Large intestine (tissue), 3 donors: ENCODE measurements around the gene PRICKLE1. TPM values are rescaled to one million over a fixed set of nuclear protein-coding genes. Genes with fewer than 3 reads are reported as not detected.

ENCODE experiments used
- DNase-seq, 2 donors: peaks; one replicate each; pipeline versions ENCODE4 v3.0.0 to v3.0.0-alpha.2; 2013
- H3K27ac ChIP-seq: one replicate; pipeline ENCODE4 v1.5.1; 2013; ENCODE audit warnings: low read length
- H3K27me3 ChIP-seq: 2 replicates; pipeline ENCODE4 v1.6.1; 2013; ENCODE audit warnings: low read length; ENCODE audit not compliant: control insufficient read depth, insufficient read depth
- H3K36me3 ChIP-seq: 2 replicates; pipeline ENCODE4 v1.6.1; 2013; ENCODE audit warnings: low read length; ENCODE audit not compliant: control insufficient read depth, insufficient read depth
- H3K4me1 ChIP-seq: one replicate; pipeline ENCODE4 v1.6.1; 2013; ENCODE audit warnings: low read length; ENCODE audit not compliant: control insufficient read depth, insufficient read depth
- H3K4me3 ChIP-seq: one replicate; pipeline ENCODE4 v1.5.1; 2013; ENCODE audit warnings: low read length
- H3K9me3 ChIP-seq: one replicate; pipeline ENCODE4 v1.6.1; 2013; ENCODE audit warnings: mild to moderate bottlenecking, low read depth, low read length, moderate library complexity; ENCODE audit not compliant: control insufficient read depth
- WGBS: methylation state at CpG from one replicate; pipeline ENCODE4 v1.1.5; 2013; ENCODE audit warnings: low lambda C conversion rate; ENCODE audit not compliant: insufficient coverage; 5-methylcytosine and 5-hydroxymethylcytosine counted together
- polyA plus RNA-seq: library from polyadenylated mRNA; unstranded; fragments of 120-200 nt; gene quantifications from one replicate; pipeline ENCODE4 v1.2.1, GENCODE V29; 2013

Gene PRICKLE1
- polyA plus RNA-seq, 1 donor = 6.0 TPM

GRCh38 chr12:42468921-42469320 lies 120.6 kb downstream of the PRICKLE1 start:
- Histone ChIP-seq H3K27ac (no peak overlapping the region), H3K27me3 (no peaks in the 10 kb centered on the region), H3K9me3 (no peaks in the 10 kb centered on the region), H3K4me3 (no peak overlapping the region), H3K36me3 (peaks cover 16% of the 10 kb centered on the region), H3K4me1 (no peaks in the 10 kb centered on the region)
- no peak for DNase-seq
- 100% methylated on average over 1 of the region's 3 CpGs for whole genome bisulfite sequencing

DNA sequence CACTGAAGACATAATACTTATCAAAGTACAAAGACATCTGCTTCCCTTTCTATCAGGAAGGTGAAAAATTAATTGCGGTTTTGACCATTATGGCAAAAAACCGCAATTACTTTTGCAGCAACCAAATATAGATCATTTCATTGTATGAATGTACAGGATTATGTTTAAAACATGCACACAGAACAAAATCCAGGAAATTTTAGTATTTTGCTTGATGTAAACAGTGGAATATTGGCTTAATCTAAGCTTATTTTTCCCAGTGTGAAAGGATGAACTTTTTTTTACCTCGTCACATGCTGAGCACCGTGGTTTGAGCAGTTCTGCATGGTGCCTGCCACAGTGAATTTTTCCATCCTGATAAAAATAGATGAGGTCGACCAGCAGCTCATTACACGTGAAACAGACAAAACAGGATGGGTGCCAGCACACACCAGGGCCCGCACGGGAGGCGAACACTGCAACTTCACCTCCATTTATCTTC lies 121.2 kb downstream of the PRICKLE1 start:
- no peak for DNase-seq
- Histone ChIP-seq H3K4me3 (no peak overlapping the region), H3K27ac (no peak overlapping the region), H3K36me3 (peaks cover 16% of the 10 kb centered on the region), H3K4me1 (no peaks in the 10 kb centered on the region), H3K27me3 (no peaks in the 10 kb centered on the region), H3K9me3 (no peaks in the 10 kb centered on the region)
- WGBS = 77% methylated on average over 4 of the region's 9 CpGs

DNA sequence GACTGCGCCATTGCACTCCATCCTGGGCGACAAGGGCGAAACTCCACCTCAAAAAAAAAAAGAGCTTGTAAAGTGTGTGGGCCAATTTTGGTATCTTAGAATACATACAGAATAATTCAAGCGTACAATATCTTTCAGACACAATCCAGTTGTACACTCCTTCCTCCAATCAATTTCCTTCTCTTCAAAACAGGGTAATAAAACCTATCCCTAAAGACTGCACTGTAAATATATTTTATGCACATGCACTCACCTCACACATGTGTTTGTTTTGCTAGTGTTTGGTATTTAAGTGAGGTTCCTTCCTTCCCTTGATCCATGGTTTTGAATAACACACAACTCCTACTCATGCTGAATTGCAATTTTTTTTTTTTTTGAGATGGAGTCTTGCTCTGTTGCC lies 125.9 kb downstream of the PRICKLE1 start:
- no peak for DNase-seq

DNA sequence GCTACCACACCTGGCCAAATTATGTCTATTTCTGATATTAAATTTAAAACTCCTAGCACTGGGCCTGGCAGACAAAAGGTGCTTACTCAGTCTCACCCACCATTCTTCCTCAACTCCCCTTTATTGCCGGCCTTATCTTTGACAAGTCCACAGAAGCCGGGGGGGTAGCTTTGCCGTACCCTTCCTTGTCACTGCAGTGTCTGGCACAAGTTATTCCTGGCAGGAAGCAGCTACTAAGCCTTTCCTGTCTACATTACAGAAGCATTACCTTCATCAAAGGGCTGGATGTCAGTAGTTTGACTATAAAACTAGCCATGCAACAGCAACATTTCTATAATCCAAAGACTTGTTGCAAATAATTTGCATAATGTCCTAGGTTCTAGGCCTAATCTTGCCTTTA lies 127.1 kb downstream of the PRICKLE1 start:
- H3K36me3 ChIP-seq = peaks cover 15% of the 10 kb centered on the region
- H3K27ac ChIP-seq = no peak overlapping the region
- no CpG with 5 or more reads among the region's 3 CpGs for WGBS

More for the DNA sequence above, 125.9 kb downstream of the PRICKLE1 start:
- no peak overlapping the region for H3K27ac ChIP-seq
- no peaks in the 10 kb centered on the region for H3K9me3 ChIP-seq
- H3K4me1 ChIP-seq = no peaks in the 10 kb centered on the region
- WGBS = 100% methylated on average over 2 of the region's 4 CpGs
- no peak overlapping the region for H3K4me3 ChIP-seq
- H3K36me3 ChIP-seq = peaks cover 15% of the 10 kb centered on the region
- no peaks in the 10 kb centered on the region for H3K27me3 ChIP-seq

GRCh38 chr12:42459336-42459847 lies 130.2 kb downstream of the PRICKLE1 start:
- H3K36me3 ChIP-seq = peaks cover 6% of the 10 kb centered on the region
- DNase-seq = no peak
- H3K4me1 ChIP-seq = no peaks in the 10 kb centered on the region
- H3K27ac ChIP-seq = no peak overlapping the region
- no peak overlapping the region for H3K4me3 ChIP-seq
- no peaks in the 10 kb centered on the region for H3K9me3 ChIP-seq
- WGBS = no CpG with 5 or more reads among the region's 12 CpGs
- H3K27me3 ChIP-seq = no peaks in the 10 kb centered on the region

More for the DNA sequence above, 127.1 kb downstream of the PRICKLE1 start:
- no peak for DNase-seq
- Histone ChIP-seq H3K4me1 (no peaks in the 10 kb centered on the region), H3K4me3 (no peak overlapping the region), H3K9me3 (no peaks in the 10 kb centered on the region), H3K27me3 (no peaks in the 10 kb centered on the region)

GRCh38 chr12:42458575-42458974 lies 131.0 kb downstream of the PRICKLE1 start:
- no CpG with 5 or more reads among the region's 2 CpGs for WGBS
- no peak for DNase-seq
- H3K4me1 ChIP-seq = peaks cover 4% of the 10 kb centered on the region
- H3K27ac ChIP-seq = no peak overlapping the region
- H3K9me3 ChIP-seq = no peaks in the 10 kb centered on the region
- H3K36me3 ChIP-seq = peaks cover 4% of the 10 kb centered on the region
- no peak overlapping the region for H3K4me3 ChIP-seq
- no peaks in the 10 kb centered on the region for H3K27me3 ChIP-seq

GRCh38 chr12:42450248-42450647 lies 139.3 kb downstream of the PRICKLE1 start:
- Histone ChIP-seq H3K36me3 (peaks cover 18% of the 10 kb centered on the region), H3K27me3 (no peaks in the 10 kb centered on the region), H3K4me1 (peaks cover 4% of the 10 kb centered on the region), H3K4me3 (no peak overlapping the region), H3K9me3 (peaks cover 4% of the 10 kb centered on the region), H3K27ac (no peak overlapping the region)
- DNase-seq = no peak
- whole genome bisulfite sequencing = no CpG with 5 or more reads among the region's 2 CpGs

DNA sequence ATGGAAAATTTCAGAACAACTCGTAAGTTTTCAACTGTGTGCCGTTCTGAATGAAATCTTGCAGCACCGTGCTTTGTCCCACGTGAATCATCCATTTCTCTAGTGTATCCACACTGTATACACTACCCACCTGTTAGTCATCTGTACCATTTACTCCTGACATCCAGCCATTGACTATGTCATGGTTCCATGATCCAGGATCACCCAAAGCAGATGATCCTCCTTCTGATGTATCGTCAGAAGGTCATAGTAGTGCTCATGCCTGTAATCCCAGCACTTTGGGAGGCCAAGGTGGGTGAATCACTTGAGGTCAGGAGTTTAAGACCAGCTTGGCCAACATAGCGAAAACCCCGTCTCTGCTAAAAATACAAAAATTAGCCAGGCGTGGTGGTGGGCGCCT lies 140.7 kb downstream of the PRICKLE1 start:
- Histone ChIP-seq H3K4me3 (no peak overlapping the region), H3K9me3 (peaks cover 4% of the 10 kb centered on the region), H3K4me1 (no peaks in the 10 kb centered on the region), H3K27ac (no peak overlapping the region), H3K36me3 (peaks cover 22% of the 10 kb centered on the region), H3K27me3 (no peaks in the 10 kb centered on the region)
- DNase-seq = no peak
- WGBS = 100% methylated on average over 3 of the region's 9 CpGs

GRCh38 chr12:42447371-42447786 lies 142.2 kb downstream of the PRICKLE1 start:
- H3K4me1 ChIP-seq = peaks cover 4% of the 10 kb centered on the region
- peaks cover 34% of the 10 kb centered on the region for H3K36me3 ChIP-seq
- H3K27ac ChIP-seq = no peak overlapping the region
- no peak for DNase-seq
- H3K4me3 ChIP-seq = no peak overlapping the region
- H3K27me3 ChIP-seq = no peaks in the 10 kb centered on the region
- WGBS = 86% methylated on average over 2 of the region's 3 CpGs
- peaks cover 7% of the 10 kb centered on the region for H3K9me3 ChIP-seq

- Histone ChIP-seq H3K4me1 (peaks cover 5% of the 10 kb centered on the region), H3K36me3 (peaks cover 35% of the 10 kb centered on the region), H3K27me3 (no peaks in the 10 kb centered on the region), H3K27ac (no peak overlapping the region), H3K9me3 (peaks cover 7% of the 10 kb centered on the region), H3K4me3 (no peak overlapping the region)
- DNase-seq = no peak
- WGBS = no CpG with 5 or more reads among the region's 6 CpGs
Observed at GRCh38 chr12:42446761-42447160, 142.8 kb downstream of the PRICKLE1 start.

GRCh38 chr12:42445891-42446290 lies 143.7 kb downstream of the PRICKLE1 start:
- WGBS = no CpG with 5 or more reads among the region's 16 CpGs
- Histone ChIP-seq H3K27me3 (no peaks in the 10 kb centered on the region), H3K4me3 (no peak overlapping the region), H3K27ac (no peak overlapping the region), H3K9me3 (peaks cover 7% of the 10 kb centered on the region), H3K36me3 (peaks cover 35% of the 10 kb centered on the region), H3K4me1 (peaks cover 8% of the 10 kb centered on the region)
- no peak for DNase-seq
